Activated T-cell treated with anti-CD3 and anti-CD28 coated beads for 48 hours (primary cell): ENCODE data around the gene MYO3B.

Source experiments
- DNase-seq: peaks from one replicate; pipeline ENCODE4 v3.0.0-alpha.2; 2020; ENCODE audit warnings: low read depth

Gene MYO3B, protein sequence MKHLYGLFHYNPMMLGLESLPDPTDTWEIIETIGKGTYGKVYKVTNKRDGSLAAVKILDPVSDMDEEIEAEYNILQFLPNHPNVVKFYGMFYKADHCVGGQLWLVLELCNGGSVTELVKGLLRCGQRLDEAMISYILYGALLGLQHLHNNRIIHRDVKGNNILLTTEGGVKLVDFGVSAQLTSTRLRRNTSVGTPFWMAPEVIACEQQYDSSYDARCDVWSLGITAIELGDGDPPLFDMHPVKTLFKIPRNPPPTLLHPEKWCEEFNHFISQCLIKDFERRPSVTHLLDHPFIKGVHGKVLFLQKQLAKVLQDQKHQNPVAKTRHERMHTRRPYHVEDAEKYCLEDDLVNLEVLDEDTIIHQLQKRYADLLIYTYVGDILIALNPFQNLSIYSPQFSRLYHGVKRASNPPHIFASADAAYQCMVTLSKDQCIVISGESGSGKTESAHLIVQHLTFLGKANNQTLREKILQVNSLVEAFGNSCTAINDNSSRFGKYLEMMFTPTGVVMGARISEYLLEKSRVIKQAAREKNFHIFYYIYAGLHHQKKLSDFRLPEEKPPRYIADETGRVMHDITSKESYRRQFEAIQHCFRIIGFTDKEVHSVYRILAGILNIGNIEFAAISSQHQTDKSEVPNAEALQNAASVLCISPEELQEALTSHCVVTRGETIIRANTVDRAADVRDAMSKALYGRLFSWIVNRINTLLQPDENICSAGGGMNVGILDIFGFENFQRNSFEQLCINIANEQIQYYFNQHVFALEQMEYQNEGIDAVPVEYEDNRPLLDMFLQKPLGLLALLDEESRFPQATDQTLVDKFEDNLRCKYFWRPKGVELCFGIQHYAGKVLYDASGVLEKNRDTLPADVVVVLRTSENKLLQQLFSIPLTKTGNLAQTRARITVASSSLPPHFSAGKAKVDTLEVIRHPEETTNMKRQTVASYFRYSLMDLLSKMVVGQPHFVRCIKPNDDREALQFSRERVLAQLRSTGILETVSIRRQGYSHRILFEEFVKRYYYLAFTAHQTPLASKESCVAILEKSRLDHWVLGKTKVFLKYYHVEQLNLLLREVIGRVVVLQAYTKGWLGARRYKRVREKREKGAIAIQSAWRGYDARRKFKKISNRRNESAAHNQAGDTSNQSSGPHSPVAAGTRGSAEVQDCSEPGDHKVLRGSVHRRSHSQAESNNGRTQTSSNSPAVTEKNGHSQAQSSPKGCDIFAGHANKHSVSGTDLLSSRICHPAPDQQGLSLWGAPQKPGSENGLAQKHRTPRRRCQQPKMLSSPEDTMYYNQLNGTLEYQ (N-terminal part only)

DNA sequence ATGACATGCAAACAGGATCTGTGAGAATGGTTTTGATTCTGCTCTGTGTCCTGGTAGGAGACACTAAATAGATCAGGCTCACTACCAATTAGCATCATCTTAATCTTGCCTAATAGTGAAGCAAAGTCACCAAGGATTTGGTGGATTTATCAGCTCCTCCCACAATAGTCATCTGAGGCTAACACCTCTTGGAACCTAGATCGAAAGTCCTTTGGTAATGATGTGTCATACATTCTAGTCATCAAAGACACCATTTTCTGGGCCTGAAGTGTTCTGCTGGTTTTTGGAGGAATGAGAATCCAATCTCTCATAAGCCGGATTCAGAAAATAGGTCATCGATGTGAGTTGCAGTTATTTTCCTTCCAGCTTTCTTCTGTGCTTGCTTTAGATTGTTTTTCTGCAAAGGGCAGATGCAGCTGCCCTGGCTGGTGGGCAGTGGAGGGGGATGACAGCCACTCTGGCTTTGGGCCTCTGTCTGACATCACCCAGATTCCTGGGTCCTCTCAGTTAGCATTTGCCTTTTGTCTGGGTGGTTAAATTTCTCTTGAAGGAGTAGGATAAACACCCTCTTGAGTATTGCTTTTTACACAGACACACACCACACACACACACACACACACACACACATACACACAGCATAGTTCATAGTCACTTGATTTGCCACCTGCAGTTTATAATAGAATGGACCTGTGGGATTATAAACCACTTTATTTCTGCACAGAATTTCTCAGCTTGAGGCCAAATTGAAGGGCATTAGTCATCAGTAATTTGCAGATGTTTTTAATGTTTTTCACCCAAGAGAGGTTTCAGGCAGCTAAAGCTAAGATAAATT is at the start of gene MYO3B:
TSS of gene MYO3B (plus strand) at position 198 of the 832 bp plus-strand sequence. CDS start at position 339, 141 bp downstream.
- DNase-seq: no peak

DNA sequence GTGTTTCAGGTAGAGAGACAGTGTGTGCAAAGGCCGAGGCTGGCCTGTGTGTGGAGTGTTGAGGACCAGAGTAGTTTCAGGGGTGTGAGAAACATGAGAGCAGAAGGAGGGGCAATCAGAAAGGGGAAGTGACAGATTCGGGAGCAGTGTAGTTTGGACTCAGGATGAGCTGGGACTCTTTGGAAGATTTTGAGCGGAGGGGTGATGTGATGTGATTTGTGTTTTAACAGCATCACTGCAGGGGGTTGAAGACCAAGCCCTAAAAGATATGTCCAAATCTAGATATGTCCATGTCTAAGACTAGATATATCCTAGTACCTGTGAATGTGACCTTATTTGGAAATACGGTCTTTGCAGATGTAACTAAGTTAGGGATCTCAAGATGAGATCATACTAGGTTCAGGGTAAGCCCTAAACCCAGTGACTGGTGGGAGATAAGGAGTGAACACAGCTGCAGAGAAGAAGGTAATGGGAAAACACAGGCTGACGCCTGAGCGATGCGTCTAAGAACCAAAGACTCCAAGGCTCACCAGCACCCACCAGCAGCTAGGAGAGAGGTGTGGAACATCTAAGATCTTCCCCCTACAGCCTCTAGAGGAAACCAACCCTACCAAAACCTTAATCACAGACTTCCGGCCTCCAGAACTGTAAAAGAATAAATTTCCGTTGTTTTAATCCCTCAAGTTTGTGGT is 38.5 kb upstream of the MYO3B start:
- DNase-seq: no peak

DNA sequence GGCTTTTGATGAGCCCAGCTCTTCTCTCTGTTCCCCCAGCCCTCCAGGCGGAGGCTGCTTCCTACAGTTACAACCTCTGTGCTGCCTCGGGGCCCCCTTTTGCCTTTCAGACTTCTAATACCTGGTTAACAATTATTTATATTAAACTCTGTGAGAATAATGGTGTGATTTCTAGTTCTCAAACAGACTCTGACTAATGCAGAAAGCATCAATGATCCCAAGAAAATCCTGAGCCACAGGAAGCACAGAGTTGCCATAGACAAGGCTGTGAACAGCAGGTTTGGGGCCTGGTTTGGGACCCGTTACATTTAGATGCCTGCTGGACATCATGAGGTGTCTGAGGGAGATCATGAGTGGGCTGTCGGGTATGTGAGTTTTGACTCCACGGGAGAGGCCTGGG is 37.4 kb upstream of the MYO3B start:
- no peak for DNase-seq

DNA sequence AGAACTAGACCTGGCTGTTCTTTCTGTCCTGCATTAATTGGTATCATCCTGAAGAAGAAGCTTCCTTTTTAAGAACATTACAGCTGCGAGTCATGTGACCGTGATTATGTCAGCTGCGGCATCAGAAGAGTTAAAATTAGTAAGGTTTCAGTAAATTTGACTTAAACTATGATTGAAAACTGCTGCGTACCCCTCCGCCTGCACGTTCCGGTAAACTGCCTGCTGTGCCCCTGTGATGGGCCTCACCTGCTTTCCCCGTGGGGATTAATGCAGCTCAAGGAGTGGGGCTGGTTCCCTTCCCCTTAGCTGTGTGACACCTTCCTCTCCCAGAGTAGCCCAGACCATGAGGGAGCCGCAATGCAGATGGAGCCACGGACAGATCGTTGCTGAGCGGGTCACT is 36.1 kb upstream of the MYO3B start:
- no peak for DNase-seq

DNA sequence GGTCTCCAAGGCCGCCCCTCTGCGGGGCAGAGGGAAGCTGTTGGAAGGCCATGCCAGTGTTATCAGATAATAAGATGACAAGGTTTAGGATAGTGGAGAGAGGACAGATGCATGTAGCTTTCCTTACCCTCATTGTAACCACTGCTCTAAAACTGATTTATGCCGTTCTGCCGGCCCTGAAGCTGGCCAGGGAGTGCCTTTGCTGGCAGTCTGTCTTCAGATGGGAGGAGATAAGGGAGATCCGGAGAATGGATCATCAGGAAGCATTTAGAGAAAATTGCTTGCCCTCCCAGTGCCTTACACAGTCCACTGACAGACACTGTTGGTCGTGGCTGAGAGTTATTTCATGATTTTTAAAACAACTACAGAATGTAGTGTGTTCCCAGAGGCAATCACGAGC is 35.4 kb upstream of the MYO3B start:
- no peak for DNase-seq

DNA sequence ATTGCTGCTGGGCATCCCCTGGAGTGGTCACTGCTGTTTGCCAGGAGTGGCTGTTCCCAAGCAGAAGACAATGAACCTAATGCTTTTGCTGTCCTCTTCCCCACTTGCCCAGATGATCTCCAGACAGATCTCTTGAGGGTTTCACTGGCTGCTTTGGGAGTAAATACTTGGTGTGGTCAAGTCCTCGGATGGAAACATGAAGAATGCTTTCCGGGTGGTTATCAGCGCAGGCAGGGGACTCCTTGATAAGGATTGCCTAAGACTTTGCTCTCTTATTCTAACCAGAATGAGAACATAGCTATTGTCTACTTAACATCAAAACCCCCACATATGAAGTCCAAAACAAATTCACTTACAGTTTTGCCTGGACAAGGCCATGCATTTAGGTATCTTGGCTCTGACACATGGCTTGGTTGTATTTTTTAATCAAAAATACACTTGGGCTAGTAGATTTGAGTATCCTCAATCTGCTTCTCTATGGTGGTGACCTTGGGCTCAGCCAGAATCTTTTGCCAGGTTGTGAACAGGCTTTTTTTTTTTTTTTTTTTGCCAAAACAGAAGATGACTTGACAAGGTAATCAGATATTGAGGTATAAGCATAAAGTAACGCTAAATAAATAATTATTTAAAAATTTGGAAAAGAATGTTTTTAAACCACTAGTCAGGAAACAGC is 34.8 kb upstream of the MYO3B start:
- no peak for DNase-seq

DNA sequence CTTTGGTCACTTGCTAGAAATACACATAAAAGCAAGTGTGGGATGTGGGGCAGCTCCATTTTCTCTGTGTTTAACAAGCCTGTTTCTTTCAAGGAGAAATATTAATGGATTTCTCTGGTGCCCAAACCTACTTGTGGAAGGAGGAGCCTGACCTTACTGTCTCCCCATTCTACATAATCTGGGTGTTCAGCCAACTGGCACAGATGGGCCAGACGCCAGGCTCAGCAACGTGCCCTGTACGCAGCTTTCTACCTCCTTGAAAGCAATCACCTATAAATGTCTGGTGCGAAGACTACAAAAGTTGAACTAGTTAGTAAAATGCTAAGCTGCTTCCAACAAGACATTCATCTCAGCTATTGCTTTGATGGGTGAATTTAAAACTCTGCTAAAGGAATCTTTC is 33.2 kb upstream of the MYO3B start:
- DNase-seq: no peak

DNA sequence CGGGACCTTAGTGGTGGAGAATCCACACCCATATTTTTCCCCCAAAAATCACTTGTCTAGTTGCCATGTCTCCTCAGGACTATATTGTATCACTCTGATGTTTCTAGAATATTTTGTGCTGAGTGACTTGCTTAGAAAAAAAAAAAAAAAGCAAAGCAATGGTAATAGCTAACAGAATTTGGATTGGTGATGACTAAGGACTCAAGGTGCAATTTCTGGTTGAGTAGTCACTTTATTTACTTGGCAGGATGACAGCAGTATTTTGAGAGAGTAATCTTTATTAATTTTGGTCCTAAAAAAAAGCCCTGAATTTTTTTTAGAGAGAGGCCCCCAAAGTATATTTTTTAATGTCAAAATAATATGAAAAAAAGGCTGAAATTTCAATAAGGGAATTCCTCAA is 32.8 kb upstream of the MYO3B start:
- no peak for DNase-seq

DNA sequence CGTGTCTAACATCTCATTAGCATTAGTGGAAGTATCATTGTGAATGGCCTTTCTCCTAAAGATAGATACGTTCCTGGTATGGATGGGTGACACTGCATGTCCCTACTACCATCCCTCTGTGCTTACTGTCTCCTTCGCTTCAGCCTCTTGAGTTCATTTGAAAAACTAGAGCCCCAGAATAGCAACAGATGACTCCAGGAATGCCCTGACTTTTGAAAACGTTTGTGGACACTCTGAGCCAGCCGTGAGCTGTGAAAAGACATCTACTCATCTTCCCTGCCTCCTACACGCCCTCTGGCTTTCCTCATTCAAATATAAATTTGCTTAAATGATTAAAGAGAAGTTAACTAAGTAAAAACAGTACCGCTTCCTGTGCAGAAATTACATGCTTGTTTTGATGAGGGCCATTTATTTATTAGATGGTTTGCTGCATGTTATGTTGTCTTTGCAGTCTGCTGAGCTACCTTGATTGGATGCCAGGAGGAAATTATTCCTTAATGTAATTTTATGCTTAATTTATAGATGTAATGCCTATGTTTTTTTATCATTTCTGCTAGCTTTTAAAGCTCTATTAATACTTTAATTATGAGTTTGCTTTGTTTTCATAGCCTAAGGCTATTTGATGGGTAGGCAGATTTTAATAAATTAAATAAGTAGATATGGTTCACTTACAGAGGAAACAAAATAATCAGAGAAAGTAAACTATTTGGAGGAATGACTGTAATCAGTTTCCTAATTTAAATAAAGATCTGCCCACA is 32.1 kb upstream of the MYO3B start:
- no peak for DNase-seq

DNA sequence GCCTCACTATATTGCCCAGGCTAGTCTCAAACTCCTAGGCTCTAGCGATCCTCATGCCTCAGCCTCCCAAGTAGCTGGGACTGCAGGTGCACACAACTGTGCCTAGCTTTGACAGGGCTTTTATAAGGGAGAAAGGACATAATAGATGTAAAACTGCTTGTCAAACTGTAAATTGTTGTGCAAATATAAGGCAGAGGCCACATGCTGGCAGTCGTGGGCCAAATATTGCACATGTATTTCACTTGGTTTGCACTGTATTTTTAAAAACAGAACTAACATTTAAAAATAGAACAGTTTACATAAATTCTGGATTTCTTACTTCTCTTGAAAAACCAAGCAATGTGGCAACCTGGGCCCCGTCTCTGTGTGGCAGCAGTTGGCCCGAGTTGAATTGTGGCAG is 31.2 kb upstream of the MYO3B start:
- DNase-seq: no peak

DNA sequence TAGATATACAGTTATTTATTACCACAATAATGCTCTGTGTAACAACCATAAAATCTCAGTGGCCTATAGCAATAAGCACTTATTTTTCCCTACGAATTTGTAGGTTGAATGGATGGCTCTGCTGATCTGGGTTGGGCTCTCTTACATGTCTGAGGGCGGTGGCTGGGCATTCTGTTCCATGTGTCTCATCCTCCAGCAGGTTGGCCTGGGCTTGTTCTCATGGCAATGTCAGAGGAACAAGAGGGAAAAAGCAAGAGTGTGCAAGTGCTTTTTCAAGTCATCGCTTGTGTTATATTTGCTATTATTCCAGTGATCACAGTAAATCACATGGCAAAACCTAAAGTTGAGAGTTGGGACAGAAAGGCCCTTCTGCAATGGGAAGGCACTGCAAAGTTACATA is 30.4 kb upstream of the MYO3B start:
- DNase-seq: no peak

DNA sequence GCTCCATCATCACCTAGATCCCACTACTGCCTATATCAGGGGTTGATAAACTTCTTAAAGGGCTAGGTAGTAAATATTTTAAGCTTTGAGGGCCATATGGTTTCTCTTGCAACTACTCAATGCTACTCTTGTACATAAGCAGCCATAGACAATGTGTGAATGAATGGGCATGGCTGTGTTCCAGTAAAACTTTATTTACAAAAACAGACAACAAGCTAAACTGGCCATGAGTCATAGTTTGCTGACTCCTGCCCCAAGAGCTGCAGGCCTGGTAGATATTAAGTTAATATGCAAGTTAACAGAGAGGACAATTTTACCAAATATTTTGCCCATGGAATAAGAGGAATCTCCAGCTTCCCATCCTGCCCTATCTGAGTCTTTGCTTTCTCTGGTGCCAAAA is 29.8 kb upstream of the MYO3B start:
- DNase-seq: no peak

DNA sequence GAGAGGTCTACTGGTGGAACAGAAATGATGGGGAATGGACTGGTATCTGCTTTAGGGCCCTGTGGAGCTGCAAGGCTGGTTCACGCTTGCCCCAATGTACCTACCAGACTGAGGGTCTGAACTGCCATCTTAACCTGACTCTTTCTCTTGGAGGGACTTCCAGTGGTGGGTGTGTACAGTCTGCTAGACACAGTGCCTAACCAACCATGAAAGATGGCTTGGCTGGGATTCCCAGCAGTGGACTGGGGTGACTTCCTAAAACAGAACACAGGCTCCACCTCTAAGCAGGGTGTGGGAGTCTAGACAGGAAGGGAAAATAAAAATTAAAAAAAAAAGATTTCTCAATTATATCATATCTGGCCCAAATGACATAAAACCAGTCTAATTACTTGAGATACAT is 25.5 kb upstream of the MYO3B start:
- DNase-seq: no peak

DNA sequence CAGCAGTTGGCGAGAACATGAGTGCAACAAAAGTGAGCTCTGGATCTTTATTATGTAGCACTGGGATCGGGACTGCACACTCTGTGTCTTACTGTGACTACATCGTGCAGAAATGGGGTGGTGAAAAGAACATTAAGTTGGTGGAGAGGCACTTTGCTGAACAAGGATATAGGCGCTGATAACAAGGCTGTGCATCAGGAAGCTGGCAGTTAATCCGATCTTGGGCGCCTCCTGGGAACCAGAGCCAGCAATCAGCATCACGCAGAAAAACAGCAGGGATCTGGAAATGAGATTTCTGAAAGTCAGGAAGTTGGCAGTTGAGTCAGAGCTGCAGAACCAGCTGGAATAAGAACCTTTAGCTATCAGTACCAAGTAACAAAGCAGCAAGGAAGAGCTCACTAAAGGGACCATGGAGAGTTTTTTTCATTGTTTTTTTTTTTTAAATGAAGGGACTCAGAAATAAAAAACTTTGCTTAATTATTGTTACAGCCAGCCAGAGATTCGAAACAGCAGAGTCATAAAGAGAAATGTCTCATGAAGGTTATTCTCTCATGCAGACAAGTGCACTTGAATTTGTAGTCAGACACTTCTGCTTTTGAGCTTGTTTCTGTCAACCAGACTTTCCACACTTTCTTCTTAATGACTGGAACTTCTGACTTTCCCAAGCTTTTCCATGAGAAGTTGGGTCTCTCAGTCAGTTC is 22.8 kb upstream of the MYO3B start:
- DNase-seq: no peak

DNA sequence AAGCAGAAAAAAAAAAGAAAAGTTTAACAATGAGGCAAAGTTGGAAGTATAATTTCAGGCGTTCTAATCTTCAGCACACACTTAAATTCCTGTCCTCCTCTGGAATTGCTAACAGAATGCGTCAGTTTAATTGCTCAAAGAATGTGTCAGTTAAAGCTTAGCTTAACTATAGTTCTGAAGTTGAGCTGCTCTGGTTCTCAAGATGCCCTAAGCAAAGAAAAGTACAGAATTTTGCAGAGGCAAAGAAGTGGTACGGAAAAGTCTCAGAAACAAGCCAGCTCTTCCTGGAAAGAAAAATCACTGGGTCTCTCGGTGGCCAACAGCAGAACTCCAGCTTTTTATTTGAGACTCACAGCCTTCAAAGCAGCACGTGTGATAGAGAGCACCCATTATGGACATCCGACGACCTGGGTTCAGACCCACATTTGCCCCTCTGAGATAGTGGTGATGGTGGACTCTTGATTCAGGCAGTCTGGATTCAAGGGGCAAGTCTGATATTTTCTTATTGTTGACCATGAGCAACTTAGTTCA is 22.2 kb upstream of the MYO3B start:
- DNase-seq: no peak

DNA sequence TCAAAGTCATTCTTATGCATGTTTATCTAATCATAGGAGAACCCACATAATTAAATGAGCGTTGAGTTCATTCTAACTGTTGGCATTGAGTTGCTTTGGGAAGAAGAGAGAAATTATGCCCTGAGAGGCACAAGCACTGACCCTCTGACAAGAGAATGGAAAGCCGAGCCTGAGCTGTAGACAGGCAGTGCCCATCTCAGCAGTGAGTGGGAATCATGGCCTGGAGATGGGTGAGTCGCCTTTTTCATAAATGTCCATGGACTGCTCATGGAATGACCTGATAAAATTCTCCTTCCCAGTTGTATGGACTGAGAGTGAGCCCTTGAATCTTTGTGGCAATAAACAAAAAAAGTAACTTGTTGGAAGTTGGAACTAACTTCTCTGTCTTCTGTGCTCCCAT is 21.4 kb upstream of the MYO3B start:
- DNase-seq: no peak

DNA sequence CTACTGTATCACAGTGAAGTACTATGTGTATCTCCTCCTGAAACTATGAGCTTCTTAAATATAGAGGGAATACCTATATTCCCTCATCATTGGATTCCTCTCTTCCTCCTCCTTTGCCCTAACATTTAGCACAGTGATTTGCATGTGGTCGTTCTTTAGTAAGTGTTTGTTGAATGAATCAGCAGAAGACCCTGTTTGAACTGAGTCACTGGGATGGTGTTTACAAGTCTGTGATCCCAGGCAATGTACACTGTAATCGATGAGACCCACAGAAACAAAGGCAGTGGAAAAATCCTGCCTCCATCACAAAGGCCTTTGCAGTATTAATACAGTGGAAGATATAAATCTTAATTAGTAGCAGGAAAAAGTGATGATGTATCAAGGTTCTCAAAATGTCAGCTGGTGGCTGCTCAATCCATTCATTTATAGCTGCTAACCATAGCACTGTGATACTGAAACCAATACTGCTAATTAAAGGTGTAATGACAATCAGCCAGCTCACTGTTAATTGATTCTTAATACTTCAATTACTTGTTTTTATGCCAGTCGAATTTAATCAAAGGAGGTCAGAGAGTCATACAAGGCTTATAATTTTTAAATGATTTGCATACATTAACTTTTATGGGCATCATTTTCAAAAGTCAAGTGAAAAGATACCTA is 20.8 kb upstream of the MYO3B start:
- no peak for DNase-seq

DNA sequence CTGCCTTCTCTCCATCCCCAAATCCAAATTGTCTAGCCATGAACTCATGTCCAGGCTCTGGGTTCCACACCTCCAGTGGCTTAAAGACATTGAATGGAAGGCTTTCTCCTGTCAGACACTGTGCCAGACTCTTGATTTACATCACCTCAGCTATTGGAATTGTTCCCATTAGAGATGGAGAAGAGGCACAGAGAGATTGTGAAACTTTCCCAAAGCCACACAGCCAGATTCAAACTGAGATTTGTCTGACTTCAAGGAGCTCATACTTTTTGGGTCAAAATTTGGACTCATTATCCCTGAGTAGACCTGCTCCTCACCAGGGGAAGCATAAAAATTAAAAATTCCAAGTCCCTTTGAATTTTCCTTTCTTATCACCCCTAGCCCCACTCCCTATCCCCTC is 18.9 kb upstream of the MYO3B start:
- DNase-seq: no peak
